Fibroblast of lung (primary cell): ENCODE results near the gene PIP5KL1. TPM values are rescaled to one million over a fixed set of nuclear protein-coding genes. Genes with fewer than 3 reads are reported as not detected.

Experiments
- DNase-seq, 2 donors: peaks; one replicate each; pipeline versions ENCODE4 v3.0.0 to v3.0.0-alpha.2; 2010; ENCODE audit warnings: low read depth in 2 of 2
- H2AFZ ChIP-seq: 2 replicates; pipeline ENCODE4 v1.5.1; 2012; ENCODE audit warnings: low read length, control low read depth, inconsistent platforms
- H3K27ac ChIP-seq: 2 replicates; pipeline ENCODE4 v1.5.1; 2011; ENCODE audit warnings: low read length, control low read depth; ENCODE audit not compliant: insufficient read depth
- H3K27me3 ChIP-seq: 2 replicates; pipeline ENCODE4 v1.5.1; 2011; ENCODE audit warnings: mild to moderate bottlenecking, low read length; ENCODE audit not compliant: control insufficient read depth, insufficient read depth
- H3K36me3 ChIP-seq: 2 replicates; pipeline ENCODE4 v1.5.1; 2011; ENCODE audit warnings: low read length; ENCODE audit not compliant: control insufficient read depth, insufficient read depth
- H3K4me1 ChIP-seq: 2 replicates; pipeline ENCODE4 v1.5.1; 2011; ENCODE audit warnings: low read length; ENCODE audit not compliant: control insufficient read depth, insufficient read depth; ENCODE audit errors: extremely low read depth
- H3K4me2 ChIP-seq: 2 replicates; pipeline ENCODE4 v1.5.1; 2011; ENCODE audit warnings: low read length, control low read depth; ENCODE audit not compliant: insufficient read depth; ENCODE audit errors: extremely low read depth
- H3K4me3 ChIP-seq, 4 experiments: fragments of 200-600 bp in 1 of 4; sonication (generic) in 1 of 4; replicated peaks in 1 of 4; 2 replicates each; pipeline ENCODE4 v1.5.1; 2011 to 2016; ENCODE audit warnings: low read length in 4 of 4, low read depth in 3 of 4, mild to moderate bottlenecking in 3 of 4, control low read depth in 2 of 4, inconsistent platforms in 1 of 4, mixed read lengths in 1 of 4; ENCODE audit not compliant: insufficient read depth in 1 of 4; ENCODE audit errors: control extremely low read depth in 1 of 4
- H3K79me2 ChIP-seq: 2 replicates; pipeline ENCODE4 v1.5.1; 2012; ENCODE audit warnings: mild to moderate bottlenecking, low read length, inconsistent platforms; ENCODE audit not compliant: control insufficient read depth, insufficient read depth
- H3K9ac ChIP-seq: 2 replicates; pipeline ENCODE4 v1.5.1; 2011; ENCODE audit warnings: mild to moderate bottlenecking, low read length, control low read depth; ENCODE audit not compliant: insufficient read depth
- H3K9me3 ChIP-seq: 2 replicates; pipeline ENCODE4 v1.5.1; 2012; ENCODE audit warnings: low read depth, low read length; ENCODE audit not compliant: control insufficient read depth, insufficient read depth
- H4K20me1 ChIP-seq: 2 replicates; pipeline ENCODE4 v1.5.1; 2011; ENCODE audit warnings: low read length; ENCODE audit not compliant: control insufficient read depth, insufficient read depth; ENCODE audit errors: extremely low read depth
- EZH2 ChIP-seq: IDR thresholded peaks from 2 replicates; pipeline ENCODE4 v1.5.1; 2012; ENCODE audit warnings: low read length, control low read depth, mild to moderate bottlenecking; ENCODE audit errors: missing control alignments
- polyA plus RNA-seq, 2 donors: library from polyadenylated mRNA; depleted of rRNA in 1 of 2; stranded (reverse) in 1 of 2; unstranded in 1 of 2; fragments of >200 nt; gene quantifications; 2 replicates each; pipeline ENCODE4 v1.2.1, GENCODE V29; 2011 to 2012; ENCODE audit warnings: missing spikeins in 1 of 2
- total RNA-seq: library from RNA; depleted of rRNA; stranded (reverse); fragments of >200 nt; gene quantifications from 2 replicates; pipeline ENCODE4 v1.2.1, GENCODE V29; 2014
- TF ChIP-seq, protein P1 (sequence below), 2 donors: IDR thresholded peaks in 1 of 2; conservative IDR thresholded peaks in 1 of 2; 1 replicate in 1 of 2; 2 replicates in 1 of 2; pipeline ENCODE4 v1.5.1; 2011 to 2012; ENCODE audit warnings: low read length in 2 of 2, control low read depth in 1 of 2, inconsistent platforms in 1 of 2, low read depth in 1 of 2, mild to moderate bottlenecking in 1 of 2

The PIP5KL1 gene
- total and polyA plus RNA-seq, 2 donors (not counting 1 experiment from before 2014, with no cell fraction given): 1.9 to 2.5 TPM

DNA sequence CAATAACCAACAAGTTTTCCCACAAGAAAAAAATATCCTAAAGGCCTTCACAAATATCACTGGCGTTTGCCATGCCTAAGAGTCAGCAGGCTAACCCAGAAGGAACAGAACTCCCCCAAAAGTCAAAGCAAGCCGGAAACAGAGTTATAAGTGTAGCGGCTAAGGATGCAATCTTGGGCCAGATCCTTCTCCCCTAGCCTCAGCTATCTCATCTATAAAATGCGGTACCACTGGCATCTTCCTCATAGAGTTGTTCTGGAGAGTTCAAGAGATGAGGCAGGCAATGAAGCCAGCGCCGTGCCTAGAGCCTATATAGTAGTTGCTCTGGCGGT, 6.4 kb upstream of the PIP5KL1 start:
- H3K9ac ChIP-seq: peak overlapping the region; percentile 69
- TF ChIP-seq, protein P1, sequence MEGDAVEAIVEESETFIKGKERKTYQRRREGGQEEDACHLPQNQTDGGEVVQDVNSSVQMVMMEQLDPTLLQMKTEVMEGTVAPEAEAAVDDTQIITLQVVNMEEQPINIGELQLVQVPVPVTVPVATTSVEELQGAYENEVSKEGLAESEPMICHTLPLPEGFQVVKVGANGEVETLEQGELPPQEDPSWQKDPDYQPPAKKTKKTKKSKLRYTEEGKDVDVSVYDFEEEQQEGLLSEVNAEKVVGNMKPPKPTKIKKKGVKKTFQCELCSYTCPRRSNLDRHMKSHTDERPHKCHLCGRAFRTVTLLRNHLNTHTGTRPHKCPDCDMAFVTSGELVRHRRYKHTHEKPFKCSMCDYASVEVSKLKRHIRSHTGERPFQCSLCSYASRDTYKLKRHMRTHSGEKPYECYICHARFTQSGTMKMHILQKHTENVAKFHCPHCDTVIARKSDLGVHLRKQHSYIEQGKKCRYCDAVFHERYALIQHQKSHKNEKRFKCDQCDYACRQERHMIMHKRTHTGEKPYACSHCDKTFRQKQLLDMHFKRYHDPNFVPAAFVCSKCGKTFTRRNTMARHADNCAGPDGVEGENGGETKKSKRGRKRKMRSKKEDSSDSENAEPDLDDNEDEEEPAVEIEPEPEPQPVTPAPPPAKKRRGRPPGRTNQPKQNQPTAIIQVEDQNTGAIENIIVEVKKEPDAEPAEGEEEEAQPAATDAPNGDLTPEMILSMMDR (conservative IDR thresholded peaks at IDR 0.05 in 1 of 2, IDR thresholded peaks at IDR 0.05 in 1 of 2; ENCODE audit: low read depth in 1 of 2, low read length in 2 of 2): no peak
- no peak for TF ChIP-seq EZH2
- peaks cover 5% of the 10 kb centered on the region for H3K36me3 ChIP-seq
- H3K27me3 ChIP-seq: no peaks in the 10 kb centered on the region
- peak overlapping the region; percentile 68 to 93 (median 77) for H3K4me3 ChIP-seq
- peak overlapping the region; percentile 95 for H3K4me2 ChIP-seq
- peak overlapping the region; percentile 3 for H2AFZ ChIP-seq
- no peaks in the 10 kb centered on the region for H4K20me1 ChIP-seq
- DNase-seq: no peak
- H3K9me3 ChIP-seq: no peaks in the 10 kb centered on the region
- H3K4me1 ChIP-seq: peaks cover 15% of the 10 kb centered on the region
- H3K27ac ChIP-seq: peak overlapping the region; percentile 74
- H3K79me2 ChIP-seq: peaks cover 30% of the 10 kb centered on the region

DNA sequence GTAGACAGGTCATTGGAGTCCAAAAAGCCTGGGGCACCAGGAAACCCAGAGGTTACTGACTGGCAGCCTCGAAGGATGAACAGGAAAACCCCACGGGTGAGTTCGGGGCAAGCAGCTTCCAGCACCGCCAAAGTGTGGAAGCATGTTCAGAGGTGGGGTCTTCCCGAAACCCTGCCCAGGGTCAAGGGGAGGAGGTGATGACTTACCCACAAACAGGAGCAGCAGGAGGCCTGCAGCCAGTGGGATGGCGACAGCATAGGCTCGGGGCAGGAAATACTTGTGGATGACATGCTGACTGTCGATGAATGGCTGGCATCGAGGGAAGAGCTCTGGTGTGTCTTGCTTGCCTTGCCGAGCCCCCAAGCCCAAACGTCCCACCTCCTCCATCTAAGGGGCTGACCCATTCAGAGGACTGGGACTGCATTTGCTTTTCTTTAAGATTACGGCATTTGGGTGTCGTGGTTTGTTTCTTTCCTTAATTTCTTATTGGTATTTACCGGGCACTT, 5.8 kb upstream of the PIP5KL1 start:
- Histone ChIP-seq H4K20me1 (no peaks in the 10 kb centered on the region), H3K79me2 (peaks cover 30% of the 10 kb centered on the region), H3K27me3 (no peaks in the 10 kb centered on the region), H3K36me3 (peaks cover 5% of the 10 kb centered on the region), H3K4me1 (peaks cover 20% of the 10 kb centered on the region), H3K9ac (no peak overlapping the region), H3K4me2 (peak overlapping the region; percentile 95), H3K27ac (peak overlapping the region; percentile 74), H2AFZ (no peak overlapping the region), H3K9me3 (no peaks in the 10 kb centered on the region), H3K4me3 (peak overlapping the region; percentile 68 to 93 (median 77))
- TF ChIP-seq, protein P1 (conservative IDR thresholded peaks at IDR 0.05 in 1 of 2, IDR thresholded peaks at IDR 0.05 in 1 of 2; ENCODE audit: low read depth in 1 of 2, low read length in 2 of 2): no peak
- no peak for TF ChIP-seq EZH2
- DNase-seq: no peak

DNA sequence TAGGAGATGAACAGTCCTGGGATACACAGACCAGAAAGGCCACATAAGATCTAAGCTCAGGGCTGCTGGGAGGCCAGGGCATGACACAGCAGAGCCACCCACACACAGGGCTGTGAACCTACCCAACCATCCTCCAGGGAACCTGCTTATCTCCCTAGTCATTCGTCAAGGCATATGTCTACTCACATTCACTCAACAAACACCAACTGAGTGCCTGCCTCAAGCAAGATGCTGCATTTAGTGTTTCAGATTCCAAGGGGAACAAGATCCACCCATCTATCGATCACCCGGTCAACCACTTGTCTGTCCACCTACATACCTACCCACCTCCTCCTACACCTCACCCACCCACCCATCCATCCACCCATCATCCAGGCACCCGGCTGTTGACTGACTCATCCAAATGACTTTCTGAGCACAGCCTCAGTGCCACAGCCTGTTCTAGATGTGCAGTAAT, 5.2 kb upstream of the PIP5KL1 start:
- Histone ChIP-seq H3K79me2 (peaks cover 30% of the 10 kb centered on the region), H3K4me3 (peak overlapping the region in 3 of 4 experiments; percentile 68 to 78 (median 76)), H3K9ac (no peak overlapping the region), H4K20me1 (no peaks in the 10 kb centered on the region), H3K36me3 (peaks cover 5% of the 10 kb centered on the region), H3K9me3 (no peaks in the 10 kb centered on the region), H3K4me2 (peak overlapping the region; percentile 95), H3K27ac (no peak overlapping the region), H2AFZ (no peak overlapping the region), H3K4me1 (peaks cover 25% of the 10 kb centered on the region), H3K27me3 (no peaks in the 10 kb centered on the region)
- TF ChIP-seq, protein P1 (conservative IDR thresholded peaks at IDR 0.05 in 1 of 2, IDR thresholded peaks at IDR 0.05 in 1 of 2; ENCODE audit: low read depth in 1 of 2, low read length in 2 of 2): no peak
- TF ChIP-seq EZH2: no peak
- DNase-seq: peak in 1 of 2 donors; percentile 40
